Stomach (tissue), 9 donors: ENCODE data around the gene ELP4. TPM values are rescaled to one million over a fixed set of nuclear protein-coding genes. Genes with fewer than 3 reads are reported as not detected.
"Not testable (repeated sequence)": the region's sequence is repeated elsewhere in the genome, so short reads cannot be mapped to it uniquely, and the experiment has no call there.

Experiments
- DNase-seq, 2 donors: peaks; one replicate each; pipeline versions ENCODE4 v3.0.0 to v3.0.0-alpha.2; 2013 to 2019
- H3K27ac ChIP-seq, 5 donors: fragments of 200-600 bp in 4 of 5; sonication (generic) in 4 of 5; one replicate each; pipeline ENCODE4 v1.5.1; 2013 to 2019; ENCODE audit warnings: mild to moderate bottlenecking in 1 of 5, moderate library complexity in 1 of 5
- H3K27me3 ChIP-seq, 3 donors: fragments of 200-600 bp; sonication (generic); one replicate each; pipeline ENCODE4 v1.5.1; 2017 to 2019; ENCODE audit warnings: mixed run types in 1 of 3
- H3K36me3 ChIP-seq, 4 donors: fragments of 200-600 bp; sonication (generic); 1 replicate in 3 of 4; 2 replicates in 1 of 4; pipeline ENCODE4 v1.5.1; 2016 to 2019
- H3K4me1 ChIP-seq, 4 donors: fragments of 200-600 bp; sonication (generic); one replicate each; pipeline ENCODE4 v1.5.1; 2016 to 2019
- H3K4me3 ChIP-seq, 4 donors: fragments of 200-600 bp; sonication (generic) in 3 of 4; one replicate each; pipeline ENCODE4 v1.5.1; 2016 to 2019; ENCODE audit warnings: mild to moderate bottlenecking in 1 of 4
- H3K9me3 ChIP-seq, 4 donors: fragments of 200-600 bp; sonication (generic); one replicate each; pipeline ENCODE4 v1.5.1; 2016 to 2019
- CTCF ChIP-seq, 7 experiments: fragments of 450-650 bp in 4 of 7; fragments of 200-600 bp in 3 of 7; sonication (generic) in 3 of 7; IDR thresholded peaks; one replicate each; pipeline ENCODE4 v1.5.1; 2016 to 2019; ENCODE audit warnings: antibody characterized with exemption in 7 of 7, control low read depth in 2 of 7, mild to moderate bottlenecking in 1 of 7
- EP300 ChIP-seq: sonication (generic); formaldehyde crosslinking; IDR thresholded peaks from one replicate; pipeline ENCODE4 v1.6.1; 2017; ENCODE audit warnings: antibody characterized with exemption
- POLR2A ChIP-seq, 4 donors: fragments of 450-650 bp; IDR thresholded peaks; one replicate each; pipeline ENCODE4 v1.6.1; 2016; ENCODE audit warnings: antibody characterized with exemption in 4 of 4, control low read depth in 2 of 4, mild to moderate bottlenecking in 1 of 4, moderate library complexity in 1 of 4
- POLR2AphosphoS5 ChIP-seq, 3 donors: sonication (generic); formaldehyde crosslinking; IDR thresholded peaks; one replicate each; pipeline ENCODE4 v1.6.1; 2016; ENCODE audit warnings: antibody characterized with exemption in 3 of 3
- WGBS, 5 donors: extraction: QIAGEN DNeasy Blood & Tissue Kit in 3 of 5; methylation state at CpG; one replicate each; pipeline versions ENCODE4 v1.1.5 to v1.1.7; 2013 to 2018; 5-methylcytosine and 5-hydroxymethylcytosine counted together
- intact Hi-C: fragments of 100-400 bp; cut with DNase I; formaldehyde crosslinking; loops from one replicate; pipeline ENCODE4 v1.15.1; 2023; ENCODE audit warnings: low total_unique reads
- polyA plus RNA-seq, 3 donors: library from polyadenylated mRNA; stranded (reverse); fragments of 200-250 nt; gene quantifications; one replicate each; pipeline ENCODE4 v1.2.3, GENCODE V29; 2013
- total RNA-seq, 5 donors: library from RNA; depleted of rRNA; stranded (reverse); fragments of >200 nt; gene quantifications; one replicate each; pipeline versions ENCODE4 v1.1.0 to v1.2.3, GENCODE V29; 2014 to 2016
- donor health status: healthy with polysubstance abuse.
- donor health status: Bipolar disorder and iron deficiency.
- donor health status: healthy.

ELP4 gene
- total and polyA plus RNA-seq, 8 donors, result 8.3 to 70.0 (median 20.9) TPM

- intact Hi-C loops, result no loop called here
- TF ChIP-seq EP300 (no peak), CTCF (IDR thresholded peaks at IDR 0.05) (no peak), POLR2AphosphoS5 (IDR thresholded peaks at IDR 0.05) (no peak), POLR2A (IDR thresholded peaks at IDR 0.05) (no peak)
Measured at GRCh38 chr11:31542862-31543261, 33.3 kb downstream of the ELP4 start.

GRCh38 chr11:31555938-31556337, 46.4 kb downstream of the ELP4 start:
- TF ChIP-seq POLR2A (IDR thresholded peaks at IDR 0.05) (no peak), POLR2AphosphoS5 (IDR thresholded peaks at IDR 0.05) (no peak), CTCF (IDR thresholded peaks at IDR 0.05) (no peak), EP300 (no peak)
- H3K4me3 ChIP-seq, result no peak overlapping the region
- DNase-seq, result no peak
- 92 to 98% (median 96%) methylated on average over 1 of the region's 1 CpG for WGBS, 5 donors
- no peak overlapping the region for H3K27ac ChIP-seq
- no peaks in the 10 kb centered on the region for H3K9me3 ChIP-seq
- intact Hi-C loops, result no loop called here
- H3K4me1 ChIP-seq, result peaks cover 0 to 13% (median 5%) of the 10 kb centered on the region in 4 donors
- no peaks in the 10 kb centered on the region for H3K36me3 ChIP-seq
- H3K27me3 ChIP-seq, result no peaks in the 10 kb centered on the region

More at GRCh38 chr11:31542862-31543261, 33.3 kb downstream of the ELP4 start:
- peaks cover 0 to 41% (median 38%) of the 10 kb centered on the region in 4 donors for H3K36me3 ChIP-seq
- no peaks in the 10 kb centered on the region for H3K9me3 ChIP-seq
- no peaks in the 10 kb centered on the region for H3K27me3 ChIP-seq
- no peak overlapping the region for H3K4me3 ChIP-seq
- no peaks in the 10 kb centered on the region for H3K4me1 ChIP-seq
- no peak overlapping the region for H3K27ac ChIP-seq
- DNase-seq, result no peak

- Histone ChIP-seq H3K4me1 (peaks cover 0 to 13% (median 5%) of the 10 kb centered on the region in 4 donors), H3K36me3 (no peaks in the 10 kb centered on the region), H3K27me3 (no peaks in the 10 kb centered on the region), H3K4me3 (no peak overlapping the region), H3K27ac (no peak overlapping the region), H3K9me3 (no peaks in the 10 kb centered on the region)
- peak in 1 of 2 donors; percentile 6 for DNase-seq
- TF ChIP-seq EP300, result no peak
- TF ChIP-seq POLR2AphosphoS5 (IDR thresholded peaks at IDR 0.05), result no peak
- no peak for TF ChIP-seq CTCF (IDR thresholded peaks at IDR 0.05)
- 17 to 35% (median 28%) methylated on average over 2 of the region's 2 CpGs for WGBS, 5 donors
- intact Hi-C loops, result no loop called here
Measured at GRCh38 chr11:31558001-31558400, 48.4 kb downstream of the ELP4 start.

GRCh38 chr11:31560842-31561476, 51.4 kb downstream of the ELP4 start:
- H3K9me3 ChIP-seq, result peaks cover 0 to 7% (median 2%) of the 10 kb centered on the region in 4 donors
- no peak overlapping the region for H3K27ac ChIP-seq
- H3K4me3 ChIP-seq, result no peak overlapping the region
- DNase-seq, result no peak
- peaks cover 0 to 13% (median 5%) of the 10 kb centered on the region in 4 donors for H3K4me1 ChIP-seq
- no peaks in the 10 kb centered on the region for H3K27me3 ChIP-seq
- H3K36me3 ChIP-seq, result no peaks in the 10 kb centered on the region
- WGBS, 5 donors, result 89 to 100% (median 94%) methylated on average over 1 of the region's 1 CpG
- TF ChIP-seq EP300 (no peak), POLR2AphosphoS5 (IDR thresholded peaks at IDR 0.05) (no peak), CTCF (IDR thresholded peaks at IDR 0.05) (no peak), POLR2A (IDR thresholded peaks at IDR 0.05) (no peak)
- intact Hi-C loops, result no loop called here

- H3K4me1 ChIP-seq, H3K4me3 ChIP-seq, DNase-seq, H3K27me3 ChIP-seq, intact Hi-C loops, H3K9me3 ChIP-seq, H3K36me3 ChIP-seq, H3K27ac ChIP-seq: not testable (repeated sequence)
- 94 to 99% (median 98%) methylated on average over 4 of the region's 4 CpGs for WGBS, 5 donors
Measured at GRCh38 chr11:31564517-31564916, 55.0 kb downstream of the ELP4 start.

- H3K9me3 ChIP-seq, result peaks cover 0 to 16% (median 4%) of the 10 kb centered on the region in 4 donors
- H3K36me3 ChIP-seq, intact Hi-C loops, H3K27ac ChIP-seq, H3K4me1 ChIP-seq, DNase-seq, H3K4me3 ChIP-seq, H3K27me3 ChIP-seq: not testable (repeated sequence)
- 76 to 91% (median 85%) methylated on average over 4 of the region's 4 CpGs for WGBS, 5 donors
Measured at GRCh38 chr11:31574133-31574532, 64.6 kb downstream of the ELP4 start.

- 94 to 99% (median 97%) methylated on average over 3 of the region's 3 CpGs for WGBS, 5 donors
Measured at GRCh38 chr11:31575764-31576163, 66.2 kb downstream of the ELP4 start.

GRCh38 chr11:31579412-31579811, 69.8 kb downstream of the ELP4 start:
- H3K4me1 ChIP-seq, DNase-seq, intact Hi-C loops, H3K27me3 ChIP-seq, H3K36me3 ChIP-seq, H3K27ac ChIP-seq, H3K4me3 ChIP-seq: not testable (repeated sequence)
- H3K9me3 ChIP-seq, result peaks cover 0 to 15% (median 6%) of the 10 kb centered on the region in 4 donors
- 94 to 97% (median 96%) methylated on average over 3 of the region's 3 CpGs for WGBS, 5 donors

More at GRCh38 chr11:31575764-31576163, 66.2 kb downstream of the ELP4 start:
- intact Hi-C loops, H3K27me3 ChIP-seq, H3K4me1 ChIP-seq, DNase-seq, H3K27ac ChIP-seq, H3K4me3 ChIP-seq, H3K36me3 ChIP-seq: not testable (repeated sequence)
- peaks cover 0 to 19% (median 4%) of the 10 kb centered on the region in 4 donors for H3K9me3 ChIP-seq
